Large intestine (tissue), 3 donors: ENCODE data around the gene UBE2N. TPM values are rescaled to one million over a fixed set of nuclear protein-coding genes. Genes with fewer than 3 reads are reported as not detected.

Source experiments
- DNase-seq, 2 donors: peaks; one replicate each; pipeline versions ENCODE4 v3.0.0 to v3.0.0-alpha.2; 2013
- H3K27ac ChIP-seq: one replicate; pipeline ENCODE4 v1.5.1; 2013; ENCODE audit warnings: low read length
- H3K27me3 ChIP-seq: 2 replicates; pipeline ENCODE4 v1.6.1; 2013; ENCODE audit warnings: low read length; ENCODE audit not compliant: control insufficient read depth, insufficient read depth
- H3K36me3 ChIP-seq: 2 replicates; pipeline ENCODE4 v1.6.1; 2013; ENCODE audit warnings: low read length; ENCODE audit not compliant: control insufficient read depth, insufficient read depth
- H3K4me1 ChIP-seq: one replicate; pipeline ENCODE4 v1.6.1; 2013; ENCODE audit warnings: low read length; ENCODE audit not compliant: control insufficient read depth, insufficient read depth
- H3K4me3 ChIP-seq: one replicate; pipeline ENCODE4 v1.5.1; 2013; ENCODE audit warnings: low read length
- H3K9me3 ChIP-seq: one replicate; pipeline ENCODE4 v1.6.1; 2013; ENCODE audit warnings: mild to moderate bottlenecking, low read depth, low read length, moderate library complexity; ENCODE audit not compliant: control insufficient read depth
- WGBS: methylation state at CpG from one replicate; pipeline ENCODE4 v1.1.5; 2013; ENCODE audit warnings: low lambda C conversion rate; ENCODE audit not compliant: insufficient coverage; 5-methylcytosine and 5-hydroxymethylcytosine counted together
- polyA plus RNA-seq: library from polyadenylated mRNA; unstranded; fragments of 120-200 nt; gene quantifications from one replicate; pipeline ENCODE4 v1.2.1, GENCODE V29; 2013

UBE2N gene
- polyA plus RNA-seq, 1 donor, result 102 TPM

- no peak overlapping the region for H3K4me3 ChIP-seq
- DNase-seq, result no peak
- H3K27ac ChIP-seq, result no peak overlapping the region
- no peaks in the 10 kb centered on the region for H3K9me3 ChIP-seq
- H3K27me3 ChIP-seq, result no peaks in the 10 kb centered on the region
- H3K4me1 ChIP-seq, result no peaks in the 10 kb centered on the region
- 100% methylated on average over 1 of the region's 8 CpGs for WGBS
- H3K36me3 ChIP-seq, result no peaks in the 10 kb centered on the region
Observed at GRCh38 chr12:93356214-93356613, 85.5 kb downstream of the UBE2N start.

Other genes starting within 250 kb of the UBE2N start
- gene NUDT4, start 64.0 kb downstream of the UBE2N start, polyA plus RNA-seq, result 77.9 TPM
- 64.0 TPM for gene MRPL42, start 25.6 kb upstream of the UBE2N start, polyA plus RNA-seq
- 32.2 TPM for gene SOCS2, start 130.7 kb upstream of the UBE2N start, polyA plus RNA-seq
- 19.3 TPM for gene CRADD, start 235.4 kb upstream of the UBE2N start, polyA plus RNA-seq